SW480 (cell line): Measurements from ENCODE around the gene SPOCK3.
"Not testable (repeated sequence)": the region's sequence is repeated elsewhere in the genome, so short reads cannot be mapped to it uniquely, and the experiment has no call there.

Experiments
- DNase-seq: peaks from one replicate; pipeline ENCODE4 v3.0.0-alpha.2; 2016; ENCODE audit warnings: low spot score

The SPOCK3 gene

DNA sequence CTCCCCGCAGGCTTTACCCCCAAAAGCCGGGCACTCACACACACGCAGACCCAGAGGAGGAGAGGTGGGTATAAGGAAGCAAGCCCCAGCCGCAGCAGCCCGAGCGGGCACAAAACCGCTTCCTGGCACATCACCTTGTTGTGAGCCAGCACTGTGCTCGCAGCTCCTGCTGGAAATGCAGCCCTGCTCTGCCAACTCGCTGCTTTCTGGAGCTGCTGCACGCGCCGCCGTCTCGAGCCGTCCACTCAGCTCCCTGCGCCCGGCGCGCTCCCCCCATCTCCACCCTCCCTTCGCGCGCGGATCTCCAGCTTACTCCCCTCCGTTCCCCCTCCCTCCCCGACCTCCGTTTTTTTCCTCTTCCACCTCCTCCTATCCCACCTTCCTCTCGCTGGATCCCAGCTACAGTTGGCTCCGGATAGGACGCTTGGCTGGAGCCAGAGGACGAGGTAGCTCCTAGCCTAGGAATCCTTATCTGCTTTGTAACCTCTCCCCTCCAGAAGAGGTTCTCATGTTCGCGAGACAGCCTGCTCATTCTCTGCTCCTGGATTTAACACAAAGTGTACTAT, at the start of gene SPOCK3:
SPOCK3 (minus strand) TSS at position 179 of the 566 bp plus-strand sequence.
- no peak for DNase-seq

- no peak for DNase-seq
These were observed 48.0 kb upstream of the SPOCK3 start for GRCh38 chr4:167282171-167282864.

DNA sequence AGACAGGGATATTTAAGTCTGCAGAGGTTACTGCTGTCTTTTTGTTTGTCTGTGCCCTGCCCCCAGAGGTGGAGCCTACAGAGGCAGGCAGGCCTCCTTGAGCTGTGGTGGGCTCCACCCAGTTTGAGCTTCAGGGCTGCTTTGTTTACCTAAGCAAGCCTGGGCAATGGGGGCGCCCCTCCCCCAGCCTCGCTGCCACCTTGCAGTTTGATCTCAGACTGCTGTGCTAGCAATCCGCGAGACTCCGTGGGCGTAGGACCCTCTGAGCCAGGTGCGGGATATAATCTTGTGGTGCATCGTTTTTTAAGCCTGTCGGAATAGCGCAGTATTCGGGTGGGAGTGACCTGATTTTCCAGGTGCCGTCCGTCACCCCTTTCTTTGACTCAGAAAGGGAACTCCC, 47.3 kb upstream of the SPOCK3 start:
- not testable (repeated sequence) for DNase-seq

DNA sequence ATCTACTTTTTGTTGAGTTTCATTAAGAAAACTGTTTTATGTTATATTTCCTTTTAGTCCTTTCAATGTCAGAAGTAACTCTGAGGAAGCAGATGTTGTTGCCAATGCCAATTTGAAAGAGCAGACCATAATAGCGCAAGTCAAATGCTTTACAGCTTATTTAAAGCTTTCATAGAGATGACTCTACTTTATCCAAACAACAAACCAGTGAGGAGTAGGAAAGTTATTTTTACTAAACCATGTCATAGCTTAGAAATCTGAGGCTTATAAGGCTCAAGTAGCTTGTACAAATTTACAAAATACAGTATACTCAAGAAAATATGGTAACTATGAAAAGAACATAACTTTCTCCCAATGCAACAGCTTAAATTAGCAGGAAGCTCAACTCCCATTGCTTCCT, 40.1 kb upstream of the SPOCK3 start:
- no peak for DNase-seq

DNA sequence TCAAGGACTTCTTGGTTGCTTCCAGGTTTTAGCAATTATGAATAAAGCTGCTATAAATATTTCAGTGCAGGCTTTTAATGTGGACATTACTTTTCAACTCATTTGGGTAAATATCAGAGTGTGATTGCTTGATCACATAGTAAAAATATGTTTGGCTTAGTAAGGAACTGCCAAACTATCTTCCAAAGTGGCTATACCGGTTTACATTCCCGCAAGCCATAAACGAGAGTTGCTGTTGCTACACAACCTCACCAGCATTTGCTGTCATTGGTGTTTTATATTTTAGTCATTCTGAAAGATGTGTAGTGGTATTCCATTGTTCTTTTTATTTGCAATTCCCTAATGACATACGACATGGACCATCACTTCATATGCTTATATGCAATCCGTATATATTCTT, 30.9 kb upstream of the SPOCK3 start:
- DNase-seq = no peak

- DNase-seq = no peak
These were observed 14.0 kb upstream of the SPOCK3 start for GRCh38 chr4:167248271-167248670.

- no peak for DNase-seq
These were observed 5.3 kb upstream of the SPOCK3 start for GRCh38 chr4:167239627-167240026.

GRCh38 chr4:167238226-167238625, 3.9 kb upstream of the SPOCK3 start:
- DNase-seq = no peak

- DNase-seq = no peak
These were observed 494 bp downstream of the SPOCK3 start for GRCh38 chr4:167233685-167234315.

DNA sequence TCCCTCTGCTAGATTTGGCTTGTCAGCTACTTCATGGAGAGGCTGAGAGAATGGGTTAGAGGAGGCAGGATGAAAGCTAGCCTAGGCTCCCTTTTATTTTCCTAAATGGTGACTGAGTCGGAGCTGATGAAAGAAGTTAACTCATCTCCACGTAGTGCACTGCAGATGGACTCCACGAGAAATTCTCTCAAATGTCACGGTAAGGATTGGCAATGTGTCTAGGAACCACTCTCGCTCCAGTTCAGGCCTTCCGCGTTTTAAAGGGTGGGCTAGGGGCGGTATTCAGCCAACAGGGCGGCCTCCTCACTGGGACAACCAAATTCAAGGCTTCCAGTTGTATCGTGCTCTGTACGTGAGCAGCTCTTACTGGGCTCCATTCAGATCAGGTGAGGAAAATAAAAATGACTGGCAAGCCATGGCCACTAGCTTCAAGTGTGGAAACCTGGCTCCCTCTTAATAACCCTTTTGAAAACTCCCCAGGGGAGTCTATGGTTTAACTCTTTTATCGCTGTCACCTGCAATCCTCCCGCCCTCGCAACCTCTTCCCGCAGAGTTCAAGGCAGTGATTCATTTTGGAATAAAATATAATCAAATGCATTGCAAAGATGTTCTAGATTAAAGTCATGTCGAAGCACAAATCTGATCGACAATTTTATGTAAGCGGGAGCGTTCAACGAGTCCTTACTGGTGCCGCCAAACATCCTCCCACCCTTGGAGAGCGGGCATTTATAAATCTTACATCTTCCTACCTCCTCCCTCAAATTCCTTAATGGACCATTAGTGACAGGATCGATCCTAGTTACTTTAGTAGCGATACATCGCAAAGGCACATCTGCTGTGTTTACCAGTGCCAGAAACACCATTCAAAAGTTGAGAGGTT, 1.2 kb downstream of the SPOCK3 start:
- no peak for DNase-seq

DNA sequence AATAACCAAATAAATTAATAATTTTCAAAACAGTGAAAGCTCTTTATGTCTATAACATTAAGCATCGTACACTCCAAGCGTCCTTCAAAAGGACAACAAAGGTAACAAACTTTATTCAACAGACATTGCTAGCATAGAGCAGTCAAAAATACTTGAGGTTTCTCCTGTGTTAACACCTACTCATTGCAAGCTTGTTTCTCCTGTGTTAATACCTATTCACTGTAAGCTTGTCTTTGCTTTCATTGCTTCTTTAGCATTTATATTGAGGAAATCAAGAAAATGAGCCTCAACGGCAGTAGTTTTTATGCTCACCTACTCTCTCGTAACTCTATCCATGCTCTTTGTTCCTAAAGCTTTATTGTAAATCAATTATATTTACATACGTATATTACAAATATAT, 3.5 kb downstream of the SPOCK3 start:
- no peak for DNase-seq

GRCh38 chr4:167222099-167222498, 12.2 kb downstream of the SPOCK3 start:
- no peak for DNase-seq

DNA sequence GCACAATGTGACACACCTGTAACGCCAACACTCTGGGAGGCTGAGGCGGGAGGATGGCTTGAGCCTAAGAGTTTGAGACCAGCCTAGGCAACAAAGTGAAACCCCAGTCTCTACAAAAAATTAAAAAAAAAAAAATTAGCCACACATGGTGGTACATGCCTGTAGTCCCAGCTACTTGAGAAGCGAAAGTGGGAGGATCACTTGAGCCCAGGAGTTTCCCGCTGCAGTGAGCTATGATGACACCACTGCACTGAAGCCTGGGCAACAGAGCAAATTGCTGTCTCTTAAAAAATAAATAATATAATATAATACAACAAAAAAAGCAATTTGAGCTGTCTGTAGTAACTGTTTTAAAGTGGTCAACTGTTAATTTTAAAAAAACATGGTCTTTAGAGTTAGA, 13.2 kb downstream of the SPOCK3 start:
- no peak for DNase-seq

DNA sequence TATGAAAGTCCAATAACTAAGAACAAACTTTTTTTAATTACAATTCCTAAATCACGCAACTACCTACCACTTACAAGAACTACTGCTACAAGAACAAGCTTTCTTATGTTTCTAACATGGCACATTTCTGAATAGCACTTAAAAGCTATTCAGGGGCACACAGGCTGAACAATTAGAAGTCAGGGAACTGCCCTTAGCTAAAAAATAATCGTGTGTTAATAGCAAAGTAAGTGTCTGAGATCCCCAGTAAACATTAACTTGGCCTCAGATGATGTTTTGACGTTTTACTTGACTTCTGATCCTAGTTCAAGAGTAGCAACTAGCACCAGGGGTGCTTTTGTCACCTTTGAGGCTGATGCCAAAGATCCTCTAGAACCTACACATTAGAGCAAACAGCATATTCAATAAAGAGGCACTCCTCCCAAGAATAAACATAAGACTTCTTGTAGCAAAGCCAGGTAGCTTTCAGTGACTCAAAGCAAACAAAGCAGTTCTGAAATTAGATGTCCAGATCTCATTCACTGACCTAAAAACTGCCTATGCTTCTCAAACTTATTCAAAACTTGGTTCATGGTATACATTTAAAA, 16.2 kb downstream of the SPOCK3 start:
- DNase-seq = no peak

- no peak for DNase-seq
These were observed 17.5 kb downstream of the SPOCK3 start for GRCh38 chr4:167216783-167217182.

- no peak for DNase-seq
These were observed 24.1 kb downstream of the SPOCK3 start for GRCh38 chr4:167210166-167210565.

DNA sequence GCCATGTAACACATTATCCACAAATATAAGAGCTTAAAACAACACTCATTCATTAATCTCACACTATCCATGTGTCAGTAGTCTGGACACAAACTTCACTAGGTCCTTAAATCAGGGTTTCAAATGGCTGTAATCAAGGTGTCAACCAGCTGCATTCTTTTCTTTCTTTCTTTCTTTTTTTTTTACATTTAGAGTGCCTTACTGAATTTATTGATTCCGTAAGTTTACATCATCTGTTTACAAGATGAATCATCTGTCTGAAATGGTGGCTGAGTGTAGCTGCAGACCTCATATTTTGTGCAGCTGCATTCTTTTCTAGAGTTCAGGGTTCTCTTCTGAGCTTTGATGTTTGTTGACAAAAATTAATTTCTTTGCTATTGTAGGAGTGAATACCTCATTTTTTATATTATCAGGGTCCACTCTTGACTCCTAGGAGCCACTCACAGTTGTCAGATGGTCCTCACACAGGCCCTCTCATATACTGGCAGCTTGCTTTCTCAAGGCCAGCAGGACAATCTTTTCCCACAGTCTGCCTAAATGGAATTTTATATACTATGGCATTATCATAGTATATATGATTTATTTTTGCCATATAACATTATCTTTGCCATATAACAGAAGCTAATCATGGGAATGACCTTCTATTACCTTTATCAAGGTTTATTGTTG, 37.8 kb downstream of the SPOCK3 start:
- DNase-seq = no peak

GRCh38 chr4:167190379-167190778, 43.9 kb downstream of the SPOCK3 start:
- no peak for DNase-seq

GRCh38 chr4:167185465-167185864, 48.8 kb downstream of the SPOCK3 start:
- no peak for DNase-seq

GRCh38 chr4:167183036-167183435, 51.3 kb downstream of the SPOCK3 start:
- DNase-seq = no peak

DNA sequence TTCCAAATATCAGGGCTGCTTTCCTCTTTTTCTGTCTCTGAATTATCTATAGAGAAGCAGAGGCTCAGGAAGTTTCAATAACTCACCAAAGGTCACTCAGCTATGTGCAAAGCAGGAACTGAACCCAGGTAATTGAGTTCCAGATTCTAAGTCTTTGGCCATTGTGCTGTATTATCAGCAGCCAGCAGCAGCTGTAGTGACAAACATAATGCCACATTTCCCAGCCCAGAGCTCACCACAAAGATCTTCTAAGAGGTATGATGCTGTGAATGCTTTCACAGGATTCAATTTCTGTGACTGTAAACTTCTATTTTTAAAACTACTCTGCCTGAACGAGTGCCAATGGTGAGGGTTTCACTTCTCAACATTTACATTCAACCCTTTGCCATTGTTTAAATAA, 56.4 kb downstream of the SPOCK3 start:
- DNase-seq = no peak
